Measurements from ENCODE around the gene CLIC3.

Gene CLIC3

DNA sequence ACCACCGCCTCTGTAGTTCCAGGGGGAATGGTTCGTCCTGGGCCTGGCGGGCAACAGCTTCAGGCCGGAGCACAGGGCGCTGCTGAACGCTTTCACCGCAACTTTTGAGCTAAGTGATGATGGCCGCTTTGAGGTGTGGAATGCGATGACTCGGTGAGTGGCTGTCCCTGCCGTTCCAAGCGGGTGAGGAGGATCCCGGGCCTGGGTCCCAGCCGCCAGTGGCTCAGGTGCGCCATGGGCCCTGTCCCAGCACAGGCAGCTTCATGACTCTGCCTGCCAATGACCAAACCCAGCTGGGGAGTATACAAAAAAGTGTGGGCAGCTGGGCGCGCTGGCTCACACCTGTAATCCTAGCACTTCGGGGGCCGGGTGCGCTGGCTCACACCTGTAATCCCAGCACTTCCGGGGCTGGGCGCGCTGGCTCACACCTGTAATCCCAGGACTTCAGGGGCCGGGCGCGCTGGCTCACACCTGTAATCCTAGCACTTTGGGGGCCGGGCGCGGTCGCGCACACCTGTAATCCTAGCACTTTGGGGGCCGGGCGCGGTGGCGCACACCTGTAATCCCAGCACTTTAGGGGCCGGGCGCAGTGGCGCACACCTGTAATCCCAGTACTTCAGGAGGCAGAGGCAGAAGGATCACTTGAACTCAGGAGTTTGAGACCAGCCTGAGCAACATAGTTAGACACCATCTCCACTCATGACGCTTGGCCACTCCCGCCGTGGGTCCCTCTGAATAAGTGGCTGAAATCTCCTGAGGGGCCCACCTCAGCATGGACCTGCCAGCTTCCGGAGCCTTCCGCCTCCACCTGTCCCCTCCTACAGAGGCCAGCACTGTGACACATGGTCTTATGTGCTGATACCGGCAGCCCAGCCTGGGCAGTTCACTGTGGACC, 43.2 kb downstream of the CLIC3 start:
- H4K20me1 ChIP-seq (ENCODE audit: insufficient read depth, low read length) = no peaks in the 10 kb centered on the region
- no peaks in the 10 kb centered on the region for H3F3A ChIP-seq (ENCODE audit: insufficient read depth, low read length)
- peaks cover 12% of the 10 kb centered on the region for H3K4me1 ChIP-seq (ENCODE audit: insufficient read depth, low read length, severe bottlenecking)
- H3K27me3 ChIP-seq (ENCODE audit: insufficient read depth, low read length) = peaks cover 18% of the 10 kb centered on the region; the same call in 1 of the 2 replicates
- no peaks in the 10 kb centered on the region for H3K9me3 ChIP-seq (ENCODE audit: low read length)
- no peaks in the 10 kb centered on the region for H3K36me3 ChIP-seq (ENCODE audit: insufficient read depth, low read length)
- no peak overlapping the region for H3K9ac ChIP-seq (ENCODE audit: low read length)
- no peaks in the 10 kb centered on the region for H3K9me2 ChIP-seq (ENCODE audit: low read depth, low read length)
- H3K79me2 ChIP-seq (ENCODE audit: insufficient read depth, low read length) = no peaks in the 10 kb centered on the region
- no peak overlapping the region for H3K4me2 ChIP-seq (ENCODE audit: low read length)
- H3K27ac ChIP-seq (ENCODE audit: low read depth, low read length, poor library complexity, severe bottlenecking) = no peak overlapping the region
- H2AFZ ChIP-seq (ENCODE audit: low read length) = no peak overlapping the region
- no peak overlapping the region for H3K4me3 ChIP-seq (ENCODE audit: low read depth, low read length, poor library complexity, severe bottlenecking)
- TF ChIP-seq EZH2 (IDR thresholded peaks at IDR 0.05; ENCODE audit: borderline replicate concordance, low read length) = no peak
- TF ChIP-seq, protein P1, sequence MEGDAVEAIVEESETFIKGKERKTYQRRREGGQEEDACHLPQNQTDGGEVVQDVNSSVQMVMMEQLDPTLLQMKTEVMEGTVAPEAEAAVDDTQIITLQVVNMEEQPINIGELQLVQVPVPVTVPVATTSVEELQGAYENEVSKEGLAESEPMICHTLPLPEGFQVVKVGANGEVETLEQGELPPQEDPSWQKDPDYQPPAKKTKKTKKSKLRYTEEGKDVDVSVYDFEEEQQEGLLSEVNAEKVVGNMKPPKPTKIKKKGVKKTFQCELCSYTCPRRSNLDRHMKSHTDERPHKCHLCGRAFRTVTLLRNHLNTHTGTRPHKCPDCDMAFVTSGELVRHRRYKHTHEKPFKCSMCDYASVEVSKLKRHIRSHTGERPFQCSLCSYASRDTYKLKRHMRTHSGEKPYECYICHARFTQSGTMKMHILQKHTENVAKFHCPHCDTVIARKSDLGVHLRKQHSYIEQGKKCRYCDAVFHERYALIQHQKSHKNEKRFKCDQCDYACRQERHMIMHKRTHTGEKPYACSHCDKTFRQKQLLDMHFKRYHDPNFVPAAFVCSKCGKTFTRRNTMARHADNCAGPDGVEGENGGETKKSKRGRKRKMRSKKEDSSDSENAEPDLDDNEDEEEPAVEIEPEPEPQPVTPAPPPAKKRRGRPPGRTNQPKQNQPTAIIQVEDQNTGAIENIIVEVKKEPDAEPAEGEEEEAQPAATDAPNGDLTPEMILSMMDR (IDR thresholded peaks at IDR 0.05; ENCODE audit: low read length) = no peak

DNA sequence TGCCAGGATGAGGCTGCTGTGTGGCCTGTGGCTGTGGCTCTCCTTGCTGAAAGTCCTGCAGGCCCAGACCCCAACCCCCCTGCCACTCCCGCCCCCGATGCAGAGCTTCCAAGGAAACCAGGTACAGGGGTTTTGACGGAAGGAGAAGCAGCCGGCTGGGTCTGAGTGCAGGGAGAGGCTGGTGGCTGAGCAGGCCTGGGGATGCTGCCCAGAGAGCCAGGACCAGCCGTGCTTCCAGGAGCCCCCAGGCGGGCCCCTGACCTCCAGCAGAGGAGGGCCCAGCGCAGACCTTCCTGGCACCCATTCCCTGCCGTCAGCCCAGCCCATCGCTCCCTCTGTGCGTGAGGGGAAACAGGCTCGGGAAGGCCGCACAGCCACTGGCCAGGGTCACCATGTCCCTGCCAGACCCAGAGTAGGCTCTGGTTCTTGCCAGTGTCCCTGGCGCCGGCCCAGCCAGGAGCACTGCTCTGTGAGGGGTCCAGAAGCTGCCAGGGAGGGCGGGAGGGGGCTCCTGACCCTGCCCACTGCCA, 44.0 kb downstream of the CLIC3 start:
- no peak for TF ChIP-seq EZH2 (IDR thresholded peaks at IDR 0.05; ENCODE audit: borderline replicate concordance, low read length)
- TF ChIP-seq, protein P1 (IDR thresholded peaks at IDR 0.05; ENCODE audit: low read length) = no peak

DNA sequence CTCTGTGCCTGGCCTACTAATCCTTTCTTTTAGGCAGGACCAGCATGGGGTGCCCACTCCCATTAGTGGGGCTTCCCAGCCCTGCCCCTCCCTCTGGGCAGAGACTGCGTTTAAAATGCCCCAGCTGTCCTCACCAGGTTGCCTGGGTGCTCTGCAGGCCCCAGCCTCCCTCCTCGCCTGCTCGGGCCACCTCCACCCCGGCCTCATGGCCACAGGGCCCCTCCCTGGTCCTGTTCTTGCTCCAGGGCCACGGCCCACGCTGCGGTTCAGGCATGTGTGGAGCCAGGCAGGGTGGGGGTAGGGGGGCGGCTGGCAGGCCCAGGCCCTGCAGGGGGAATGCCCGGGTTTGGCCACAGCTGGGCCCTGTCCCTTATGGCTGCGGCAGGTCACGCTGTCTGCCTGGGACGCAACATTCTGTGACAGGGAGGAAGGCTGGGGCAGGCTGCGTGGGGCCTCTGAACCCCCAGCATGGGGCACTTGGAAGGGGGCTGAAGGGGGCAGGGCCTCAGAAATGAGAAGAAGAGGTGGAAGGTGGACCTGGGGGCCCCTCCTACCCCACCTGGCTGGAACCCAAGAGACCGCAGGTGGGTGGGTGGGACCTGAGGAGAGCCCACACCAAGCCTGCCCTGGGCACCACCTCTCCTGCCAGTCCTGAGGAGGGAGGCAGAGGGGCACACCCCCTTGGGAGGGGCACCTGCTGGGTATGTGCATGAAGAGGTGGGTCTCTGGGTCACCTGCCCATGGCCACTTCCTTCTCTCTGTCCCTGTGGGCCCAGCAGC, 44.6 kb downstream of the CLIC3 start, which contains the start of gene LCN12:
TSS of gene LCN12 (plus strand) at position 733 of the 780 bp plus-strand sequence. CDS start 55 bp downstream, outside the sequence.
- Histone ChIP-seq H3K9ac (ENCODE audit: low read length) (no peak within 1 kb of the TSS), H3K27ac (ENCODE audit: low read depth, low read length, poor library complexity, severe bottlenecking) (no peak within 1 kb of the TSS), H3K79me2 (ENCODE audit: insufficient read depth, low read length) (no peaks in the 10 kb centered on the region), H3K4me1 (ENCODE audit: insufficient read depth, low read length, severe bottlenecking) (peaks cover 12% of the 10 kb centered on the region), H4K20me1 (ENCODE audit: insufficient read depth, low read length) (no peaks in the 10 kb centered on the region), H2AFZ (ENCODE audit: low read length) (no peak within 1 kb of the TSS), H3F3A (ENCODE audit: insufficient read depth, low read length) (no peaks in the 10 kb centered on the region), H3K27me3 (ENCODE audit: insufficient read depth, low read length) (peaks cover 13% of the 10 kb centered on the region; the same call in 1 of the 2 replicates), H3K4me2 (ENCODE audit: low read length) (no peak within 1 kb of the TSS), H3K4me3 (ENCODE audit: low read depth, low read length, poor library complexity, severe bottlenecking) (no peak within 1 kb of the TSS), H3K9me2 (ENCODE audit: low read depth, low read length) (no peaks in the 10 kb centered on the region), H3K9me3 (ENCODE audit: low read length) (no peaks in the 10 kb centered on the region), H3K36me3 (ENCODE audit: insufficient read depth, low read length) (no peaks in the 10 kb centered on the region)
- TF ChIP-seq EZH2 (IDR thresholded peaks at IDR 0.05; ENCODE audit: borderline replicate concordance, low read length) = no peak
- TF ChIP-seq, protein P1 (IDR thresholded peaks at IDR 0.05; ENCODE audit: low read length) = no peak

More for the DNA sequence above, 44.0 kb downstream of the CLIC3 start:
- Histone ChIP-seq H3K9me3 (ENCODE audit: low read length) (no peaks in the 10 kb centered on the region), H3F3A (ENCODE audit: insufficient read depth, low read length) (no peaks in the 10 kb centered on the region), H3K9me2 (ENCODE audit: low read depth, low read length) (no peaks in the 10 kb centered on the region), H3K79me2 (ENCODE audit: insufficient read depth, low read length) (no peaks in the 10 kb centered on the region), H3K4me2 (ENCODE audit: low read length) (no peak overlapping the region), H3K36me3 (ENCODE audit: insufficient read depth, low read length) (no peaks in the 10 kb centered on the region), H2AFZ (ENCODE audit: low read length) (no peak overlapping the region), H3K27ac (ENCODE audit: low read depth, low read length, poor library complexity, severe bottlenecking) (no peak overlapping the region), H3K4me3 (ENCODE audit: low read depth, low read length, poor library complexity, severe bottlenecking) (no peak overlapping the region), H4K20me1 (ENCODE audit: insufficient read depth, low read length) (no peaks in the 10 kb centered on the region), H3K27me3 (ENCODE audit: insufficient read depth, low read length) (peaks cover 14% of the 10 kb centered on the region; the same call in 1 of the 2 replicates), H3K4me1 (ENCODE audit: insufficient read depth, low read length, severe bottlenecking) (peaks cover 12% of the 10 kb centered on the region), H3K9ac (ENCODE audit: low read length) (no peak overlapping the region)
